ENCODE data around the gene ASTN2.

GRCh38 chr9:116875576-116875975 is 539.3 kb downstream of the ASTN2 start:
- TF ChIP-seq EZH2 (IDR thresholded peaks at IDR 0.05; ENCODE audit: borderline replicate concordance, insufficient read depth, low read length, poor library complexity, severe bottlenecking) (no peak), CTCF (IDR thresholded peaks at IDR 0.05; ENCODE audit: poor library complexity, severe bottlenecking) (no peak)
